GM20000 (cell line): ENCODE results near the gene KCNIP1.

Experiments
- DNase-seq: peaks from one replicate; pipeline ENCODE4 v3.0.0; 2012; ENCODE audit warnings: low spot score
- TF ChIP-seq, protein P1 (sequence below): IDR thresholded peaks from 2 replicates; pipeline ENCODE4 v1.5.1; 2012; ENCODE audit warnings: mild to moderate bottlenecking, control low read depth; ENCODE audit errors: extremely low read depth, missing control alignments

KCNIP1 gene

DNA sequence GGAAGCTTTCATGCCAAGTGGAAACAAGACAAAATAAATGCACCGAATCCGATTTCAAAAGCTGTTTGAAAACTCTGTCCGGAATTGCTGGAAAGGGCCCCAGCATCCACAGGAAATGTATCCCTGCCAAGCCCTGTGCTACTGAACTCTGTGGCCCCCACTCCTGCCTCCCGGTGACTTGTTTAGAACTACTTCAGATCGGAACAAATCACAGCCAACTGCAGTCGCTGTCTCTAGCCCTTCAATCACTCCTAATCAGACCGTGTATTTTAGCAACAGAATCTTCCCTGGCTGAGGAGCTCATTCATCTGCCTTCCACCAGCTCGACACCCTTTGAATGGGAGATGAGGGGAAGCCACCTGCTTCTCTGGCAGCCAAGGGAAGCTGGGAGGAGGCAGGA lies 94.1 kb downstream of the KCNIP1 start:
- no peak for DNase-seq
- TF ChIP-seq, protein P1, sequence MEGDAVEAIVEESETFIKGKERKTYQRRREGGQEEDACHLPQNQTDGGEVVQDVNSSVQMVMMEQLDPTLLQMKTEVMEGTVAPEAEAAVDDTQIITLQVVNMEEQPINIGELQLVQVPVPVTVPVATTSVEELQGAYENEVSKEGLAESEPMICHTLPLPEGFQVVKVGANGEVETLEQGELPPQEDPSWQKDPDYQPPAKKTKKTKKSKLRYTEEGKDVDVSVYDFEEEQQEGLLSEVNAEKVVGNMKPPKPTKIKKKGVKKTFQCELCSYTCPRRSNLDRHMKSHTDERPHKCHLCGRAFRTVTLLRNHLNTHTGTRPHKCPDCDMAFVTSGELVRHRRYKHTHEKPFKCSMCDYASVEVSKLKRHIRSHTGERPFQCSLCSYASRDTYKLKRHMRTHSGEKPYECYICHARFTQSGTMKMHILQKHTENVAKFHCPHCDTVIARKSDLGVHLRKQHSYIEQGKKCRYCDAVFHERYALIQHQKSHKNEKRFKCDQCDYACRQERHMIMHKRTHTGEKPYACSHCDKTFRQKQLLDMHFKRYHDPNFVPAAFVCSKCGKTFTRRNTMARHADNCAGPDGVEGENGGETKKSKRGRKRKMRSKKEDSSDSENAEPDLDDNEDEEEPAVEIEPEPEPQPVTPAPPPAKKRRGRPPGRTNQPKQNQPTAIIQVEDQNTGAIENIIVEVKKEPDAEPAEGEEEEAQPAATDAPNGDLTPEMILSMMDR, result no peak

DNA sequence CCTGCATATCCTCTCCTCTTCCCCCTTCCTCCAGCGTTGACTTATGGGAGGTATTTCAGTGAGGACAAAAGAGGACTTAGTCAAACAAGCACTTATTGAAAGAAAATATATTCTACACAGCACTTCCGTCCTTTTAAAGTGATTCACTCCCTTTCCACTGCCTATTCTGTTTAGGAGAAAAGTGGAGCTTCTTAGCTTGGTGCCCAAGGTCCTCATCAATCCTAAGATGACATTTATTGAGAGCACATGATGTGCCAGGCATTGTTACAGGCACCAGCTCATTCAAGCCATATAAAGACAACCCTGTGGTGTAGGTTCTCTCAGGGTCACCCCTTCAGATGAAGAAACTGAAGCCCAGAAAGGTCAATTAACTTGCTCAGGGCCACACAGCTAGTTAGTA lies 95.9 kb downstream of the KCNIP1 start:
- no peak for DNase-seq
- TF ChIP-seq, protein P1, result no peak

- DNase-seq, result no peak
- TF ChIP-seq, protein P1, result no peak
These were observed 97.8 kb downstream of the KCNIP1 start for GRCh38 chr5:170601619-170602018.

- TF ChIP-seq, protein P1, result no peak
- DNase-seq, result no peak
These were observed 99.3 kb downstream of the KCNIP1 start for GRCh38 chr5:170603109-170603508.

DNA sequence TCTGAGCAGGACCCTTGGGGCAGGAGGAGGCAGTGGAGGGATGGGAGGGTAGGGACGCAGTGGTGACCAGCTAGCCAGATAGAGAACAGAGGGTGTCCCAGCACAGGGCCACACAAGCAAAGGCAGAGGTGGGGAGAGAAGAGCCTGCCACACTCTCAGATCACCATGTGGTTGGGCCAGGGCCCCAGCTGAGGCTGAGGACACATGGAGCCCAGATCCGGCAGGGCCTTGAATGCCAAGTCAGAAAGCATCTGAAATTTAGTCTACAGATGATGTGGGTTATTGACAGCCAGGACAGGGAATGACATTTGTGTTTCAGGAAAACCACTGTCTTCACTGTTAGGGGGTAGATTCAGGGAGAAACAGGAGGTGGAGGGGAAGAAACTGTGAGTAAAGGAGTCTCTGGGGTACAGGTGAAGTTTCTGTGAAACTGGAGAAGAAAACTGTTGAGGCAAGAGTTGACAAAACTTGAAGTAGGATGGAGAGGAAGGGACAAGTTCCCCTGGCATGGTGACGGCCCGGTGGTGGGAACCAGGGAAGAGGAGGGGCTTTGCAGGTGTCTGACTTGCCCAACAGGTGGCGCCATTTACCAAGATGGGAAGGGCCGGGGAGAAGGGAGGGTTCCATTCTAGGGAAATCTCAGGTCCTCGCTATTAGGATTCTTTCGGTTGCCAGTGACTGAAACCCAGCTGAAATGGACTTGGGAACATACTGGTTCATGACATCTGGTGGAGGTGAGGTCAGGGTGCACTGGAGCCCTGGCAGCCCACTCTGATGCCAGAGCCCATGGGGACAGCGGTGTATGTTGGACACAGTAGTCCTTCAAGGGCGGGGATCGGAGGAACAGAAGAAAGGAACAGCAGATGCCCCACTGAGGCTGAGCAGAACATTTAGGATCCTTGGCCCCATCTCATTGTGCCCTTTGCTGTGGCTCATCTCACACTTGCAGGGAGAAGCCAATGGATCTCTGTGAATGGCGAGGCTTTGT lies 100.1 kb downstream of the KCNIP1 start:
- TF ChIP-seq, protein P1, result peak; percentile 46
- peak; percentile 66 for DNase-seq

GRCh38 chr5:170606941-170607340 lies 103.1 kb downstream of the KCNIP1 start:
- no peak for DNase-seq
- TF ChIP-seq, protein P1, result no peak

- DNase-seq, result no peak
- TF ChIP-seq, protein P1, result no peak
These were observed 107.8 kb downstream of the KCNIP1 start for GRCh38 chr5:170611449-170612090.
